SU-DHL-6 (cell line): ENCODE results near the gene CORO7.

Experiments
- EZH2phosphoT487 ChIP-seq: fragments of 200-600 bp; sonication (generic), shearing (Covaris generic); conservative IDR thresholded peaks from 2 replicates; pipeline ENCODE4 v1.6.1; 2018; ENCODE audit warnings: mild to moderate bottlenecking, antibody characterized with exemption, low read length, moderate library complexity, mixed read lengths
- TF ChIP-seq, protein P1 (sequence below): fragments of 200-600 bp; sonication (generic); IDR thresholded peaks from one replicate; pipeline ENCODE4 v1.5.1; 2017; ENCODE audit warnings: antibody characterized with exemption, mild to moderate bottlenecking, low read length, moderate library complexity; ENCODE audit not compliant: insufficient read depth, poor library complexity, severe bottlenecking

- TF ChIP-seq, protein P1, sequence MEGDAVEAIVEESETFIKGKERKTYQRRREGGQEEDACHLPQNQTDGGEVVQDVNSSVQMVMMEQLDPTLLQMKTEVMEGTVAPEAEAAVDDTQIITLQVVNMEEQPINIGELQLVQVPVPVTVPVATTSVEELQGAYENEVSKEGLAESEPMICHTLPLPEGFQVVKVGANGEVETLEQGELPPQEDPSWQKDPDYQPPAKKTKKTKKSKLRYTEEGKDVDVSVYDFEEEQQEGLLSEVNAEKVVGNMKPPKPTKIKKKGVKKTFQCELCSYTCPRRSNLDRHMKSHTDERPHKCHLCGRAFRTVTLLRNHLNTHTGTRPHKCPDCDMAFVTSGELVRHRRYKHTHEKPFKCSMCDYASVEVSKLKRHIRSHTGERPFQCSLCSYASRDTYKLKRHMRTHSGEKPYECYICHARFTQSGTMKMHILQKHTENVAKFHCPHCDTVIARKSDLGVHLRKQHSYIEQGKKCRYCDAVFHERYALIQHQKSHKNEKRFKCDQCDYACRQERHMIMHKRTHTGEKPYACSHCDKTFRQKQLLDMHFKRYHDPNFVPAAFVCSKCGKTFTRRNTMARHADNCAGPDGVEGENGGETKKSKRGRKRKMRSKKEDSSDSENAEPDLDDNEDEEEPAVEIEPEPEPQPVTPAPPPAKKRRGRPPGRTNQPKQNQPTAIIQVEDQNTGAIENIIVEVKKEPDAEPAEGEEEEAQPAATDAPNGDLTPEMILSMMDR, result no peak
- no peak for TF ChIP-seq EZH2phosphoT487
Observed at GRCh38 chr16:4383591-4384444, 32.6 kb downstream of the CORO7 start.
